Transverse colon (tissue), 4 donors: Measurements from ENCODE around the gene ABHD8. TPM values are rescaled to one million over a fixed set of nuclear protein-coding genes. Genes with fewer than 3 reads are reported as not detected.
A peak's percentile ranks its signal among the peaks of the same experiment; 100 is the strongest.

ENCODE experiments used
- DNase-seq: peaks from one replicate; pipeline ENCODE4 v3.0.0-alpha.2; 2019
- H3K27ac ChIP-seq, 4 donors: fragments of 200-600 bp; sonication (generic); 2 replicates each; pipeline ENCODE4 v1.5.1; 2016 to 2018; ENCODE audit warnings: inconsistent platforms in 4 of 4
- H3K27me3 ChIP-seq: fragments of 200-600 bp; sonication (generic); 2 replicates; pipeline ENCODE4 v1.5.1; 2017; ENCODE audit warnings: inconsistent platforms
- H3K36me3 ChIP-seq, 4 donors: fragments of 200-600 bp; sonication (generic); 2 replicates each; pipeline ENCODE4 v1.5.1; 2017 to 2019; ENCODE audit warnings: inconsistent platforms in 4 of 4
- H3K4me1 ChIP-seq, 4 donors: fragments of 200-600 bp; sonication (generic); 2 replicates each; pipeline ENCODE4 v1.5.1; 2017 to 2020; ENCODE audit warnings: inconsistent platforms in 4 of 4
- H3K4me3 ChIP-seq, 4 donors: fragments of 200-600 bp; sonication (generic); 1 replicate in 1 of 4; 2 replicates in 3 of 4; pipeline versions ENCODE4 v1.5.1 to v1.6.1; 2017 to 2019; ENCODE audit warnings: inconsistent platforms in 4 of 4
- H3K9me3 ChIP-seq, 2 donors: fragments of 200-600 bp; sonication (generic); 2 replicates each; pipeline ENCODE4 v1.5.1; 2017 to 2019; ENCODE audit warnings: inconsistent platforms in 2 of 2
- CTCF ChIP-seq, 5 experiments: fragments of 200-600 bp in 3 of 5; fragments of 450-650 bp in 2 of 5; sonication (generic) in 3 of 5; IDR thresholded peaks; 1 replicate in 2 of 5; 2 replicates in 3 of 5; pipeline ENCODE4 v1.5.1; 2016 to 2017; ENCODE audit warnings: antibody characterized with exemption in 5 of 5, inconsistent platforms in 3 of 5, mild to moderate bottlenecking in 2 of 5, moderate library complexity in 1 of 5
- EP300 ChIP-seq: sonication (generic); formaldehyde crosslinking; IDR thresholded peaks from one replicate; pipeline ENCODE4 v1.6.1; 2017; ENCODE audit warnings: antibody characterized with exemption, low read depth
- POLR2A ChIP-seq: fragments of 450-650 bp; IDR thresholded peaks from one replicate; pipeline ENCODE4 v1.6.1; 2016; ENCODE audit warnings: antibody characterized with exemption, mild to moderate bottlenecking, moderate library complexity
- POLR2AphosphoS5 ChIP-seq, 3 donors: sonication (generic); formaldehyde crosslinking; IDR thresholded peaks; one replicate each; pipeline ENCODE4 v1.6.1; 2016; ENCODE audit warnings: antibody characterized with exemption in 3 of 3
- WGBS, 2 donors: methylation state at CpG; one replicate each; pipeline ENCODE4 v1.1.5; 2018; ENCODE audit warnings: low coverage in 1 of 2; 5-methylcytosine and 5-hydroxymethylcytosine counted together
- in situ Hi-C, 4 donors: fragments of 200-750 bp; cut with MboI; loops; one replicate each; pipeline versions ENCODE4 v1.15.0 to v1.15.1; 2017; ENCODE audit warnings: low sequenced_read_pairs in 3 of 4, low pct_ligation_motif_present in 1 of 4, low pct_unique_long_range_greater_than_20kb in 1 of 4
- intact Hi-C: fragments of 100-400 bp; cut with DNase I; formaldehyde crosslinking; loops from one replicate; pipeline ENCODE4 v1.15.1; 2023; ENCODE audit warnings: low total_unique reads
- total RNA-seq, 4 donors: library from RNA; depleted of rRNA; stranded (reverse); fragments of >200 nt; gene quantifications; one replicate each; pipeline ENCODE4 v1.1.0, GENCODE V29; 2016

ABHD8 gene
- total RNA-seq, 4 donors from 2014 or later, result 6.0 to 14.1 (median 9.1) TPM

- no peak for DNase-seq
- in situ Hi-C loops, result no loop called here
- H3K4me3 ChIP-seq, result no peak overlapping the region
- no peaks in the 10 kb centered on the region for H3K9me3 ChIP-seq
- H3K27me3 ChIP-seq, result peaks cover 21% of the 10 kb centered on the region
- intact Hi-C loops, result no loop called here
- H3K36me3 ChIP-seq, result no peaks in the 10 kb centered on the region
- WGBS, 2 donors, result 92% methylated on average over 27 of the region's 27 CpGs; no CpG with 5 or more reads in 1 of the 2 donors
- TF ChIP-seq CTCF (IDR thresholded peaks at IDR 0.05) (no peak), POLR2AphosphoS5 (IDR thresholded peaks at IDR 0.05) (no peak), POLR2A (no peak)
- peak overlapping the region; percentile 72 to 84 (median 78) for H3K27ac ChIP-seq
- peaks cover 13 to 28% (median 22%) of the 10 kb centered on the region in 4 donors for H3K4me1 ChIP-seq
Measured at GRCh38 chr19:17327068-17327653, 23.9 kb upstream of the ABHD8 start.

- in situ Hi-C loops, result no loop called here
- DNase-seq, result no peak
- 86% methylated on average over 2 to 11 of the region's 11 CpGs for WGBS, 2 donors
Measured at GRCh38 chr19:17326595-17326966, 23.4 kb upstream of the ABHD8 start.

GRCh38 chr19:17325881-17326594, 22.8 kb upstream of the ABHD8 start:
- Histone ChIP-seq H3K9me3 (no peaks in the 10 kb centered on the region), H3K4me1 (peaks cover 13 to 28% (median 22%) of the 10 kb centered on the region in 4 donors), H3K36me3 (no peaks in the 10 kb centered on the region), H3K4me3 (no peak overlapping the region), H3K27me3 (peaks cover 21% of the 10 kb centered on the region), H3K27ac (peak overlapping the region in 1 of 4 donors; percentile 30)
- TF ChIP-seq POLR2A, result no peak
- no peak for TF ChIP-seq CTCF (IDR thresholded peaks at IDR 0.05)
- TF ChIP-seq EP300, result no peak
- no peak for TF ChIP-seq POLR2AphosphoS5 (IDR thresholded peaks at IDR 0.05)
- WGBS, 2 donors, result 90 to 100% methylated on average over 3 to 17 of the region's 17 CpGs
- in situ Hi-C loops (no loop called here), intact Hi-C loops (no loop called here)
- no peak for DNase-seq

More at GRCh38 chr19:17326595-17326966, 23.4 kb upstream of the ABHD8 start:
- no peak overlapping the region for H3K4me3 ChIP-seq
- H3K4me1 ChIP-seq, result peaks cover 13 to 28% (median 22%) of the 10 kb centered on the region in 4 donors
- no peaks in the 10 kb centered on the region for H3K9me3 ChIP-seq
- peaks cover 21% of the 10 kb centered on the region for H3K27me3 ChIP-seq
- TF ChIP-seq CTCF (IDR thresholded peaks at IDR 0.05) (no peak), POLR2A (no peak), EP300 (no peak), POLR2AphosphoS5 (IDR thresholded peaks at IDR 0.05) (no peak)
- intact Hi-C loops, result no loop called here
- H3K36me3 ChIP-seq, result no peaks in the 10 kb centered on the region
- peak overlapping the region in 1 of 4 donors; percentile 30 for H3K27ac ChIP-seq

- no peaks in the 10 kb centered on the region for H3K9me3 ChIP-seq
- no peak overlapping the region for H3K27ac ChIP-seq
- no peak for TF ChIP-seq EP300
- no peak for TF ChIP-seq POLR2A
- TF ChIP-seq POLR2AphosphoS5 (IDR thresholded peaks at IDR 0.05), result no peak
- no peak for TF ChIP-seq CTCF (IDR thresholded peaks at IDR 0.05)
Measured at GRCh38 chr19:17325133-17325532, 21.9 kb upstream of the ABHD8 start.

More at GRCh38 chr19:17325133-17325532, 21.9 kb upstream of the ABHD8 start:
- H3K27me3 ChIP-seq, result peaks cover 15% of the 10 kb centered on the region
- WGBS, 2 donors, result 95% methylated on average over 4 of the region's 20 CpGs; no CpG with 5 or more reads in 1 of the 2 donors
- DNase-seq, result no peak
- intact Hi-C loops, result no loop called here
- H3K4me1 ChIP-seq, result peaks cover 13 to 28% (median 22%) of the 10 kb centered on the region in 4 donors
- no peak overlapping the region for H3K4me3 ChIP-seq
- in situ Hi-C loops, result no loop called here
- peaks cover 0 to 7% (median 2%) of the 10 kb centered on the region in 4 donors for H3K36me3 ChIP-seq
